GM12892 (cell line): ENCODE measurements around the gene DUSP2.

Experiments
- POLR2A ChIP-seq: IDR thresholded peaks from 2 replicates; pipeline ENCODE4 v1.6.1; 2011; ENCODE audit warnings: low read depth, low read length, control low read depth
- POLR2AphosphoS5 ChIP-seq: IDR thresholded peaks from 2 replicates; pipeline ENCODE4 v1.6.1; 2011; ENCODE audit warnings: low read depth, low read length, control low read depth

GRCh38 chr2:96144481-96145035, 682 bp downstream of the DUSP2 start:
- TF ChIP-seq POLR2AphosphoS5 (no peak), POLR2A (no peak)
